ENCODE data around the gene PTPRG. TPM values are rescaled to one million over a fixed set of nuclear protein-coding genes. Genes with fewer than 3 reads are reported as not detected.
A peak's percentile ranks its signal among the peaks of the same experiment; 100 is the strongest.

Gene PTPRG
- total RNA-seq, 4 donors from 2014 or later: 51.9 to 56.8 (median 54.4) TPM

DNA sequence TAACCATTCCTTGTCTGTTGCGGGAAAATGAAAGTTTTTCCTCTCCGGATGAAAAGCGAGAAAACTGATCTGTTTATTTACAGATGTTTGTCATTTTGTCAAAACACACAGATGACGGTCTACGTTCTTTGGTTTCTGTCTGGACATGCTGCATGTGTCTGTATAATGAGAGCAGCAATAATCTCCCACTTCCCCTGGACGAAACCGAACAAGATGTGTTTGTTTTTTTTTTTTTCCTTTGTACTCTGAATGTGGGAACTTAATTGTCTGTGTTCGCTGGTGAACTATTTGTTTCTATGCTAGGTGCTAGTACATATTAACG, 33.6 kb downstream of the PTPRG start:
- Histone ChIP-seq H3K4me1 (peaks cover 23 to 37% (median 28%) of the 10 kb centered on the region in 4 donors), H3K36me3 (no peaks in the 10 kb centered on the region), H3K27me3 (no peaks in the 10 kb centered on the region), H3K4me3 (peak overlapping the region in 1 of 4 donors; percentile 5), H3K9me3 (no peaks in the 10 kb centered on the region), H3K27ac (replicated peaks in 1 of 4) (peak overlapping the region in 1 of 4 donors; percentile 7)
- DNase-seq (ENCODE audit: extremely low spot score): no peak
- TF ChIP-seq, protein P1, sequence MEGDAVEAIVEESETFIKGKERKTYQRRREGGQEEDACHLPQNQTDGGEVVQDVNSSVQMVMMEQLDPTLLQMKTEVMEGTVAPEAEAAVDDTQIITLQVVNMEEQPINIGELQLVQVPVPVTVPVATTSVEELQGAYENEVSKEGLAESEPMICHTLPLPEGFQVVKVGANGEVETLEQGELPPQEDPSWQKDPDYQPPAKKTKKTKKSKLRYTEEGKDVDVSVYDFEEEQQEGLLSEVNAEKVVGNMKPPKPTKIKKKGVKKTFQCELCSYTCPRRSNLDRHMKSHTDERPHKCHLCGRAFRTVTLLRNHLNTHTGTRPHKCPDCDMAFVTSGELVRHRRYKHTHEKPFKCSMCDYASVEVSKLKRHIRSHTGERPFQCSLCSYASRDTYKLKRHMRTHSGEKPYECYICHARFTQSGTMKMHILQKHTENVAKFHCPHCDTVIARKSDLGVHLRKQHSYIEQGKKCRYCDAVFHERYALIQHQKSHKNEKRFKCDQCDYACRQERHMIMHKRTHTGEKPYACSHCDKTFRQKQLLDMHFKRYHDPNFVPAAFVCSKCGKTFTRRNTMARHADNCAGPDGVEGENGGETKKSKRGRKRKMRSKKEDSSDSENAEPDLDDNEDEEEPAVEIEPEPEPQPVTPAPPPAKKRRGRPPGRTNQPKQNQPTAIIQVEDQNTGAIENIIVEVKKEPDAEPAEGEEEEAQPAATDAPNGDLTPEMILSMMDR (IDR thresholded peaks at IDR 0.05): no peak
- TF ChIP-seq EP300 (IDR thresholded peaks at IDR 0.05): no peak
- no peak for TF ChIP-seq POLR2AphosphoS5 (IDR thresholded peaks at IDR 0.05)
- TF ChIP-seq POLR2A (IDR thresholded peaks at IDR 0.05; ENCODE audit: low read depth): no peak
- 68% methylated on average over 9 of the region's 9 CpGs for WGBS
- intact Hi-C loops (cut with DNase I): no loop called here

DNA sequence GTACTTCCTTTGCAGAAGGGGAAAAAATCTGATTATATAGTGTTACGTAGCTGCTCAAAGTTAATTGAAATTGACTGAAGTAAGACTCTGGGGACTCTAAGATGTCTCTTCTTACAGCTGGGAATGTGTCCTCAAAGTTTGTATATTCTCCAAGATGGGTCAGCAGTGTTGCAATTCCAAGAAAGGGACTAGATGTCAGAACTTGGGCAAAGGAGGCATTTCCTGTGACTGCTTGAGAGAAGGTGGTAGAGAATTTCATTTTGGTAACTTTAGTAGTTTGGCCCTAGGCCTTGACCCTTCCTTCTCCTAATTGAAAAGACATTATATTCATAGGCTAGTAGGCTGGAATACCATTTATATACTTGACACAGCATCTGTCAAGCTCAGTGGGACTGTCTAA, 33.9 kb downstream of the PTPRG start:
- H3K9me3 ChIP-seq: no peaks in the 10 kb centered on the region
- DNase-seq (ENCODE audit: extremely low spot score): no peak
- 64% methylated on average over 1 of the region's 1 CpG for WGBS
- H3K27ac ChIP-seq (replicated peaks in 1 of 4): peak overlapping the region in 2 of 4 donors; percentile 7 to 11
- intact Hi-C loops (cut with DNase I): no loop called here
- no peak overlapping the region for H3K4me3 ChIP-seq
- H3K27me3 ChIP-seq: no peaks in the 10 kb centered on the region
- peaks cover 23 to 37% (median 28%) of the 10 kb centered on the region in 4 donors for H3K4me1 ChIP-seq
- TF ChIP-seq EP300 (IDR thresholded peaks at IDR 0.05) (no peak), POLR2AphosphoS5 (IDR thresholded peaks at IDR 0.05) (no peak), POLR2A (IDR thresholded peaks at IDR 0.05; ENCODE audit: low read depth) (no peak)
- TF ChIP-seq, protein P1 (IDR thresholded peaks at IDR 0.05): no peak
- H3K36me3 ChIP-seq: no peaks in the 10 kb centered on the region

DNA sequence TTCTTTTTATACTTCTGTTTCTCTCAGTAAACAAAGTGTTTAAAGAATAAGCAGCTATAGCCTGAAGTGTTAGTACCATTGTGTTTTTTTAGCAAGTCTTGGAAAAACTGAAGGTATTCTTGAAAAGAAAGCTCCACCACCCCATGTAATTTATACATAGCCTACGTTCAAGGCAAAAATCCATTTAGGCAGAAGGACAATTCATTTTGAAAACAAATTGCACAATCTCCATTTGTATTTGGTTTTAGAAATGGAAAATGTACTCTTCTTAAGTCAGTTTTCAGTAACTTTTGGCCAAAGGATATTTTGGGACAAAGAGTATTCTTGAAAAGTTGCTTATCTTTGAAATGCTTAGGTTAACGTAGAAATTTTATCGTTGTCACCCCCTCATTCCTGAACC, 34.5 kb downstream of the PTPRG start:
- TF ChIP-seq POLR2AphosphoS5 (IDR thresholded peaks at IDR 0.05): no peak
- H3K36me3 ChIP-seq: no peaks in the 10 kb centered on the region
- peak overlapping the region in 1 of 4 donors; percentile 11 for H3K27ac ChIP-seq (replicated peaks in 1 of 4)
- no peak overlapping the region for H3K4me3 ChIP-seq
- H3K4me1 ChIP-seq: peaks cover 23 to 38% (median 28%) of the 10 kb centered on the region in 4 donors
- intact Hi-C loops (cut with DNase I): no loop called here
- 94% methylated on average over 3 of the region's 3 CpGs for WGBS
- no peaks in the 10 kb centered on the region for H3K27me3 ChIP-seq
- no peaks in the 10 kb centered on the region for H3K9me3 ChIP-seq
- no peak for DNase-seq (ENCODE audit: extremely low spot score)

DNA sequence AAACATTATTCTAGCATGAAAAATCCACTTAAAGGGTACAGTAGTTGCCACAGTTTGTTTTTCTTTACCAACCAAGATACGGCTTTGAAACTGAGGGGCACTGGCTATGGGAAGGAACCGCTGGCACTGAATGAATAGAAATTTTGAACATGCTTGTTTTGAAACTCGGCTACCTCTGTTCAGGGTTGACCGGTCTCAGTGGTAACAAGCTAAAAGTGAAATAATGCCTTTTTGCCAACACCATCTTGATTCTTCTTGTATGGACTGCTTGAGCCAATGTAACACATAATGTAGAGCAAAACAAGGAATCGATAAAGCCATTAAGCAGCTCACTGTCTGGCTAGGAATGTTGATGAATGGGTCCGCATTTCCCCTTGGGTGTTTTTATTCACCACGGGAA, 36.5 kb downstream of the PTPRG start:
- intact Hi-C loops (cut with DNase I): no loop called here
- Histone ChIP-seq H3K9me3 (no peaks in the 10 kb centered on the region), H3K4me1 (peaks cover 23 to 48% (median 28%) of the 10 kb centered on the region in 4 donors), H3K36me3 (no peaks in the 10 kb centered on the region), H3K27me3 (no peaks in the 10 kb centered on the region), H3K27ac (replicated peaks in 1 of 4) (no peak overlapping the region), H3K4me3 (no peak overlapping the region)
- TF ChIP-seq EP300 (IDR thresholded peaks at IDR 0.05): no peak
- TF ChIP-seq POLR2A (IDR thresholded peaks at IDR 0.05; ENCODE audit: low read depth): no peak
- no peak for TF ChIP-seq POLR2AphosphoS5 (IDR thresholded peaks at IDR 0.05)
- TF ChIP-seq, protein P1 (IDR thresholded peaks at IDR 0.05): no peak
- 87% methylated on average over 7 of the region's 7 CpGs for WGBS
- no peak for DNase-seq (ENCODE audit: extremely low spot score)

DNA sequence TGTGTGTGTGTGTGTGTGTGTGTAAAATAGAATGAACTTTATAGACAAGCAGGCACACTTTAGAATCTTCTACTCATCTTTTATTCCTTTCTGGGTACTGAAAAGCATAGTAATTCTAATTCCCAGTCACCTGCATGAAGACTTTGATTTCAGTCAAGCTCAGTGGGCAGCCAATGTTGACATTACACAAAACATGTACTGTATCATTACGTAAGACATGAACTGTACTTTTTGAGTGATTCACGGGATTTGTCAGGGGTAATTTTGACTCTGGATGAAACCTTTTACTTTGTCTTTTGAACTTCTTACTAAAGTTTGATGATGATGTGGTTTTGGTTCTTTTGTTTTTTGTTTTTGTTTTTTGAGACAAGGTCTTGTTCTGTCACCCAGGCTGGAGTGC, 38.8 kb downstream of the PTPRG start:
- intact Hi-C loops (cut with DNase I): no loop called here
- TF ChIP-seq POLR2AphosphoS5 (IDR thresholded peaks at IDR 0.05): no peak
- TF ChIP-seq, protein P1 (IDR thresholded peaks at IDR 0.05): no peak
- no peak for TF ChIP-seq EP300 (IDR thresholded peaks at IDR 0.05)
- Histone ChIP-seq H3K27ac (replicated peaks in 1 of 4) (no peak overlapping the region), H3K4me1 (peaks cover 6 to 29% (median 10%) of the 10 kb centered on the region in 4 donors), H3K36me3 (no peaks in the 10 kb centered on the region), H3K9me3 (no peaks in the 10 kb centered on the region), H3K4me3 (no peak overlapping the region), H3K27me3 (no peaks in the 10 kb centered on the region)
- DNase-seq (ENCODE audit: extremely low spot score): no peak
- WGBS: 93% methylated on average over 2 of the region's 2 CpGs

Measured in esophagus muscularis mucosa (tissue), 4 donors.